Hepatocyte (in vitro differentiated cells): ENCODE measurements around the gene FADS1.

ENCODE experiments used
- CTCF ChIP-seq: fragments of 200-600 bp; sonication (generic); IDR thresholded peaks from 2 replicates; pipeline ENCODE4 v1.5.1; 2016; ENCODE audit warnings: antibody characterized with exemption, mild to moderate bottlenecking; ENCODE audit not compliant: poor library complexity
- EZH2 ChIP-seq: fragments of 200-600 bp; sonication (generic); IDR thresholded peaks from 2 replicates; pipeline ENCODE4 v1.6.1; 2016; ENCODE audit warnings: antibody characterized with exemption, mild to moderate bottlenecking, borderline replicate concordance
- EZH2phosphoT487 ChIP-seq: fragments of 200-600 bp; sonication (generic); IDR thresholded peaks from one replicate; pipeline ENCODE4 v1.6.1; 2018; ENCODE audit warnings: antibody characterized with exemption, mild to moderate bottlenecking, low read depth, moderate library complexity; ENCODE audit not compliant: unreplicated experiment, severe bottlenecking

GRCh38 chr11:61753672-61754071 is 63.1 kb downstream of the FADS1 start:
- TF ChIP-seq CTCF (no peak), EZH2phosphoT487 (no peak), EZH2 (no peak)
